GM18873 (cell line): ENCODE results near the gene EMC7.
A peak's percentile ranks its signal among the peaks of the same experiment; 100 is the strongest.

Source experiments
- ATAC-seq: cut with Tn5 transposase; IDR thresholded peaks from one replicate; pipeline ENCODE4 v1.9.1; 2021; ENCODE audit warnings: mild to moderate bottlenecking, moderate library complexity, moderate number of reproducible peaks; ENCODE audit not compliant: unreplicated experiment, low FRiP score

EMC7 gene

DNA sequence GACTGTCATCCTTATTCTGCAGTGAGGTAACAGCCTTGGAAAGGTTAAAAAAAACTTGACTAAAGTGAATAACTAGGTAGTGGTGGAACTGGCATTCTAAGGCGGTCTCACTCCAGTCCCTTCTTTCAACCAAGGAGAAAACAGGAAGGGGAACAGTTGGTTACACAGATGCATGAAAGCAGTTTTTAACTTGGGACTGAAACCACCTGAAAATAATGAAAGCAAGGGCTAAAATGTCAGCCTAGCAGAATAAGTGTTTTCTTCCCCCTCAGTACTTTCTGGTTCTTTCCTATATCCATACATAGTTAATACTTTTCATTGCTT is 61.9 kb downstream of the EMC7 start:
- ATAC-seq, result no peak

DNA sequence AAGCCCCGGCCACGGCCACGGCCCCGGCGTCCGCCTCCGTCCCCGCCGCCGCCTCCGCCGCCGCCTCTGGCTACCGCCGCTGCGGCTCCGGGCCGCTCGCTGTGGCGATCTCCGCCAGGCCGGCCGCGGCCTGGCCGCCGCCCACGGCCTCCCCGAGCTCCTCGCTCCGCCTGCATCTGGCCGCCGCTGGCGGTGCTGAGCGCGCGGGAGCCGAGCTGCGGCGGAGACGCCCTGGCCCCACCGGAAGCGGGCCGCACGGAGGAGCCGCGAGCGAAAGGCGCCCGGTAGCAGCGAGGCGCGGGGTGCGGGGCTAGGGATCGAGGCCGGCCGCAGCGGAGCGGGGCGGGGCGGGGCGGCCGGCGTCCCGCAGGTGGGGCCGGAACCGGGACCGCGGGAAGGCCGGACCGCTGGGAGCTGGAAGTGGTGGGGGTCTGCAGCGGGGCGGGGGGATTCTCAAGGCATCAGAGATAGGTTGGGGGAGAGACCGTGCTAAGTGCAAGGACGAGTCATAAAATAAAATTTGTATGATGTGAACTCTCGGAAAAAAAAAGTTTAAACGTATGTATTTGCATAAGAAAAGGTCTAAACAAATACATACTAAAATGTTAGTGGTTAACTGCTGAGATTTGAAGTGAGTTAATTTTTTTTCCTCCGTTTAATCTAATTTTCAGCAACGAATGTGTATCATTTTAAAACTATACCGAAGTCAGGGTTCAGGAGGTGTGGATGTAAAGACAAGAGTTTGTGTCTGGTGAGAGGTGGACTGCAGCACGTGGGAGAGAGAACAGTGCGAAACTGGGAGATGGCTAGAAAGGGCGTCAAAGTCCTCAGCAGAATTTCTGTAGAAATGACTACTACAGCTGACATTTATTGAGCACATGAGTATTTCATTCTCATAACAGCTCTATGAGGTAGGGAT is 62.5 kb downstream of the EMC7 start, which contains the start of gene AVEN:
Gene AVEN, minus strand, starts transcription at position 334 of the 919 bp plus-strand sequence. Its CDS starts 158 bp downstream, at position 176.
- ATAC-seq, result peak; percentile 32

DNA sequence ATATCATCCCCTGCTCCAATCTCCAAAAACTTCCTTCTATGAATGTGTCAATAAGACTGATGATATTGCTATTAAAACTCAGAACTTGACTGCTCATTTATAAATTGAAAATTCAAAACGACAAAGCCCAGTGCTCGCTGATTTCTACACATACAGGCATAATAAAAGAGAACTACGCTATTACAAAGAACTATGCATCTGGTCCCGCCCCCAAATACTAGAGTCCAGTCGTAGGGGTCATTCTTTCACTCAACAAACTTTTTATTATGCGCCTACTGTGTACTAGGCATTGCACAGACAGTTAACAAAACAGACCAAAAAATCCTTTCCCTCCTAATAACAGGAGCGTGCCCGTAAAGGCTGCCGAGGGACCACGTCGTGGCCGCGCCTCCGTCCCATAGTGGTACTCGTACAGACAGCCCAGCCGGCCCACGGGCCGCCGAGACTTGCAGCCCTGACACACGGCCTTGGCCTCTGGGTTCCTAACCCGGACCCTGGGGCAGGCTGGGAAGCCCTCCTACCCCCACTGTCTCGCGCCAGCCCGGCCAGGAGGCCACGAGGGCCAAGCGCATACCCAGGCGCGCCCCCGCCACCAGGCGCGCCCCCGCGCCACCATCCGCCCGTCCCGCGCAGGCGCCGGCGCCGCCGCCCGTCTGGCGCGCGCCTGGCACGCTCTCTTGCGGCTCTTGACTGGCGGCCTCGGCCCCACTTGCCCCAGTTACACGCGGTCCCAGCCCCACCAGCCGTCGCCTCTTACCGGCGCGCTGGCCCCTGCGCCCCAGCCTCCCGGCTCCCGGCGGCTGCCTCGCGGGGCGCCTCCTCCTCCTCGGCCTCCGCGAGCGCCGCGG is 63.4 kb downstream of the EMC7 start:
- ATAC-seq, result peak; percentile 53
